Activated T-cell treated with anti-CD3 and anti-CD28 coated beads, Interleukin-2, amount 50 U/mL, for 4 hours (primary cell): ENCODE results near the gene CNTNAP2. TPM values are rescaled to one million over a fixed set of nuclear protein-coding genes. Genes with fewer than 3 reads are reported as not detected.
"Not testable (repeated sequence)": the region's sequence is repeated elsewhere in the genome, so short reads cannot be mapped to it uniquely, and the experiment has no call there.

Source experiments
- ATAC-seq, 2 donors: fragments of 200-7000 bp; cut with Tn5 transposase; one replicate each; pipeline ENCODE4 v1.10.0; 2021
- DNase-seq: peaks from one replicate; pipeline ENCODE4 v3.0.0-alpha.2; 2020
- H3K27me3 Mint-ChIP-seq: one replicate; pipeline ENCODE4 v1.8.0; 2021; ENCODE audit warnings: low read depth, mixed read lengths
- H3K36me3 Mint-ChIP-seq: one replicate; pipeline ENCODE4 v1.8.0; 2022; ENCODE audit warnings: mixed read lengths; ENCODE audit not compliant: insufficient read depth
- H3K4me1 Mint-ChIP-seq: one replicate; pipeline ENCODE4 v1.8.0; 2021; ENCODE audit warnings: low read depth, mixed read lengths
- H3K4me3 Mint-ChIP-seq: one replicate; pipeline ENCODE4 v1.8.0; 2021; ENCODE audit warnings: mild to moderate bottlenecking, moderate library complexity, mixed read lengths
- H3K9me3 Mint-ChIP-seq: one replicate; pipeline ENCODE4 v1.8.0; 2021; ENCODE audit warnings: mixed read lengths
- total RNA-seq, 3 donors: library from RNA; stranded (reverse); gene quantifications; one replicate each; pipeline ENCODE4 v1.2.1, GENCODE V29; 2021

CNTNAP2 gene
- total RNA-seq, 3 donors from 2014 or later = not detected

GRCh38 chr7:146126767-146127509, 10.3 kb downstream of the CNTNAP2 start:
- ATAC-seq = no peak
- Mint-ChIP-seq H3K36me3 (no peaks in the 10 kb centered on the region), H3K27me3 (no peaks in the 10 kb centered on the region), H3K9me3 (peaks cover 6% of the 10 kb centered on the region), H3K4me1 (no peaks in the 10 kb centered on the region), H3K4me3 (no peak overlapping the region)
- DNase-seq = no peak

- DNase-seq (no peak), ATAC-seq (no peak)
- Mint-ChIP-seq H3K27me3 (no peaks in the 10 kb centered on the region), H3K36me3 (no peaks in the 10 kb centered on the region), H3K9me3 (peaks cover 8% of the 10 kb centered on the region), H3K4me3 (no peak overlapping the region), H3K4me1 (no peaks in the 10 kb centered on the region)
Observed at GRCh38 chr7:146129296-146129695, 12.7 kb downstream of the CNTNAP2 start.

GRCh38 chr7:146129997-146130396, 13.4 kb downstream of the CNTNAP2 start:
- H3K4me1 Mint-ChIP-seq = no peaks in the 10 kb centered on the region
- no peaks in the 10 kb centered on the region for H3K36me3 Mint-ChIP-seq

GRCh38 chr7:146131701-146132100, 15.1 kb downstream of the CNTNAP2 start:
- no peaks in the 10 kb centered on the region for H3K27me3 Mint-ChIP-seq
- no peak for ATAC-seq
- no peaks in the 10 kb centered on the region for H3K36me3 Mint-ChIP-seq
- no peaks in the 10 kb centered on the region for H3K4me1 Mint-ChIP-seq
- DNase-seq = no peak
- peaks cover 8% of the 10 kb centered on the region for H3K9me3 Mint-ChIP-seq
- no peak overlapping the region for H3K4me3 Mint-ChIP-seq

More at GRCh38 chr7:146129997-146130396, 13.4 kb downstream of the CNTNAP2 start:
- no peak for ATAC-seq
- no peaks in the 10 kb centered on the region for H3K27me3 Mint-ChIP-seq
- no peak for DNase-seq
- peaks cover 8% of the 10 kb centered on the region for H3K9me3 Mint-ChIP-seq
- H3K4me3 Mint-ChIP-seq = no peak overlapping the region

- H3K36me3 Mint-ChIP-seq = no peaks in the 10 kb centered on the region
- no peaks in the 10 kb centered on the region for H3K4me1 Mint-ChIP-seq
- H3K27me3 Mint-ChIP-seq = no peaks in the 10 kb centered on the region
- peaks cover 8% of the 10 kb centered on the region for H3K9me3 Mint-ChIP-seq
- ATAC-seq (no peak), DNase-seq (no peak)
- no peak overlapping the region for H3K4me3 Mint-ChIP-seq
Observed at GRCh38 chr7:146136357-146136875, 19.8 kb downstream of the CNTNAP2 start.

- DNase-seq = no peak
- no peaks in the 10 kb centered on the region for H3K27me3 Mint-ChIP-seq
- no peaks in the 10 kb centered on the region for H3K9me3 Mint-ChIP-seq
- no peaks in the 10 kb centered on the region for H3K36me3 Mint-ChIP-seq
- no peaks in the 10 kb centered on the region for H3K4me1 Mint-ChIP-seq
- no peak for ATAC-seq
- H3K4me3 Mint-ChIP-seq = no peak overlapping the region
Observed at GRCh38 chr7:146138926-146139325, 22.3 kb downstream of the CNTNAP2 start.

- Mint-ChIP-seq H3K4me3 (no peak overlapping the region), H3K36me3 (no peaks in the 10 kb centered on the region)
- ATAC-seq = no peak
Observed at GRCh38 chr7:146146831-146147486, 30.4 kb downstream of the CNTNAP2 start.

GRCh38 chr7:146150153-146150552, 33.6 kb downstream of the CNTNAP2 start:
- Mint-ChIP-seq H3K27me3 (no peaks in the 10 kb centered on the region), H3K4me3 (no peak overlapping the region), H3K36me3 (no peaks in the 10 kb centered on the region), H3K4me1 (no peaks in the 10 kb centered on the region), H3K9me3 (peaks cover 4% of the 10 kb centered on the region)
- ATAC-seq (no peak), DNase-seq (no peak)

More at GRCh38 chr7:146146831-146147486, 30.4 kb downstream of the CNTNAP2 start:
- Mint-ChIP-seq H3K4me1 (no peaks in the 10 kb centered on the region), H3K27me3 (no peaks in the 10 kb centered on the region), H3K9me3 (peaks cover 11% of the 10 kb centered on the region)
- DNase-seq = no peak

- ATAC-seq (no peak), DNase-seq (no peak)
- no peaks in the 10 kb centered on the region for H3K4me1 Mint-ChIP-seq
- no peaks in the 10 kb centered on the region for H3K36me3 Mint-ChIP-seq
- H3K4me3 Mint-ChIP-seq = no peak overlapping the region
- no peaks in the 10 kb centered on the region for H3K27me3 Mint-ChIP-seq
- H3K9me3 Mint-ChIP-seq = peaks cover 10% of the 10 kb centered on the region
Observed at GRCh38 chr7:146172112-146172511, 55.5 kb downstream of the CNTNAP2 start.

GRCh38 chr7:146175716-146176115, 59.1 kb downstream of the CNTNAP2 start:
- DNase-seq (no peak), ATAC-seq (no peak)
- H3K4me1 Mint-ChIP-seq = no peaks in the 10 kb centered on the region
- H3K4me3 Mint-ChIP-seq = no peak overlapping the region
- H3K9me3 Mint-ChIP-seq = peaks cover 4% of the 10 kb centered on the region
- H3K27me3 Mint-ChIP-seq = no peaks in the 10 kb centered on the region
- H3K36me3 Mint-ChIP-seq = no peaks in the 10 kb centered on the region

GRCh38 chr7:146176860-146177259, 60.3 kb downstream of the CNTNAP2 start:
- peaks cover 4% of the 10 kb centered on the region for H3K9me3 Mint-ChIP-seq
- ATAC-seq = no peak
- DNase-seq = no peak
- no peaks in the 10 kb centered on the region for H3K4me1 Mint-ChIP-seq
- H3K36me3 Mint-ChIP-seq = no peaks in the 10 kb centered on the region
- no peak overlapping the region for H3K4me3 Mint-ChIP-seq
- no peaks in the 10 kb centered on the region for H3K27me3 Mint-ChIP-seq

GRCh38 chr7:146177301-146177700, 60.7 kb downstream of the CNTNAP2 start:
- ATAC-seq (no peak), DNase-seq (no peak)
- Mint-ChIP-seq H3K4me3 (no peak overlapping the region), H3K36me3 (no peaks in the 10 kb centered on the region), H3K4me1 (no peaks in the 10 kb centered on the region), H3K27me3 (no peaks in the 10 kb centered on the region), H3K9me3 (peaks cover 4% of the 10 kb centered on the region)

- peaks cover 7% of the 10 kb centered on the region for H3K9me3 Mint-ChIP-seq
- ATAC-seq = no peak
Observed at GRCh38 chr7:146185844-146186243, 69.2 kb downstream of the CNTNAP2 start.

GRCh38 chr7:146191428-146191827, 74.8 kb downstream of the CNTNAP2 start:
- H3K36me3 Mint-ChIP-seq, DNase-seq, ATAC-seq, H3K4me3 Mint-ChIP-seq, H3K4me1 Mint-ChIP-seq, H3K27me3 Mint-ChIP-seq: not testable (repeated sequence)
- H3K9me3 Mint-ChIP-seq = peaks cover 30% of the 10 kb centered on the region

More at GRCh38 chr7:146185844-146186243, 69.2 kb downstream of the CNTNAP2 start:
- no peak for DNase-seq
- no peaks in the 10 kb centered on the region for H3K36me3 Mint-ChIP-seq
- no peaks in the 10 kb centered on the region for H3K27me3 Mint-ChIP-seq
- H3K4me3 Mint-ChIP-seq = no peak overlapping the region
- H3K4me1 Mint-ChIP-seq = no peaks in the 10 kb centered on the region

- Mint-ChIP-seq H3K9me3 (peaks cover 5% of the 10 kb centered on the region), H3K27me3 (no peaks in the 10 kb centered on the region), H3K4me1 (no peaks in the 10 kb centered on the region), H3K36me3 (no peaks in the 10 kb centered on the region), H3K4me3 (no peak overlapping the region)
- DNase-seq (no peak), ATAC-seq (no peak)
Observed at GRCh38 chr7:146201945-146202344, 85.3 kb downstream of the CNTNAP2 start.
